IPS DF 4.7 (cell line): ENCODE data around the gene KRTCAP2.

Source experiments
- DNase-seq: peaks from one replicate; pipeline ENCODE4 v3.0.0-alpha.2; 2013; ENCODE audit warnings: low spot score; ENCODE audit errors: extremely low read depth

The KRTCAP2 gene

DNA sequence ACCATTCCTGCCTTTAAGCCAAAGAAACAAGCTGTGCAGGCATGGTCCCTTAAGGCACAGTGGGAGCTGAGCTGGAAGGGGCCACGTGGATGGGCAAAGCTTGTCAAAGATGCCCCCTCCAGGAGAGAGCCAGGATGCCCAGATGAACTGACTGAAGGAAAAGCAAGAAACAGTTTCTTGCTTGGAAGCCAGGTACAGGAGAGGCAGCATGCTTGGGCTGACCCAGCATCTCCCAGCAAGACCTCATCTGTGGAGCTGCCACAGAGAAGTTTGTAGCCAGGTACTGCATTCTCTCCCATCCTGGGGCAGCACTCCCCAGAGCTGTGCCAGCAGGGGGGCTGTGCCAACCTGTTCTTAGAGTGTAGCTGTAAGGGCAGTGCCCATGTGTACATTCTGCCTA, 38.8 kb downstream of the KRTCAP2 start:
- no peak for DNase-seq

DNA sequence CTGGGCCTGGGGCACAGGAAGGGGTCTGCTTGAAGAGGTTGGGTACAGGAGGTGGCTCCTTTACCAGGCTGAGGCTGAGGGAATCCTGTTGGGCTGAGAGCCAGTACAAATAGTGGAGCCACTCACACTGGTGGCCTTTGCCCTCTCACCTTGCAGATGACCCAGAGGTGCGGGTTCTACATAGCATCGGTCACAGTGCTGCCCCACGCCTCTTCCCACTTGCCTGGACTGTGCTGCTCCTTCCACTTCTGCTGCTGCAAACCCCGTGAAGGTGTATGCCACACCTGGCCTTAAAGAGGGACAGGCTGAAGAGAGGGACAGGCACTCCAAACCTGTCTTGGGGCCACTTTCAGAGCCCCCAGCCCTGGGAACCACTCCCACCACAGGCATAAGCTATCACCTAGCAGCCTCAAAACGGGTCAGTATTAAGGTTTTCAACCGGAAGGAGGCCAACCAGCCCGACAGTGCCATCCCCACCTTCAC, 39.3 kb downstream of the KRTCAP2 start:
- no peak for DNase-seq

DNA sequence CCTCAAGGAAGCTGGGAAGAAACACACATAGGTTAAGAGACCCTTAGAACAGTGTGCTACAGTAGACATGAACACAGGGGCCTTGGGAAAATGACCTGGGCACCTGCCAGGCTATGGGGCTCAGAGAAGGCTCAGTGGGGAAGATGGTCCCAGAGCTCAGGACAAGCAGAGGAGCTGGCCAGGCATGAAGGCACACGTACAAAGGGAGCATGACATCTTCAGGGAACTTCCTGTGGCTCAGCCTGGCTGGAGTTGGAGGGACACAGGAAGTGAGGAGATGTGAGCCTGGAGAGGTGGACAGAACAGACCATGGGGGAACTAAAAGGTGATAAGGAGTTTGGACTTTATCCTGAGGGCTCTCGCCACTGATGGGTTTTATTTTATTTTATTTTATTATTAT, 41.2 kb downstream of the KRTCAP2 start:
- DNase-seq, result no peak

DNA sequence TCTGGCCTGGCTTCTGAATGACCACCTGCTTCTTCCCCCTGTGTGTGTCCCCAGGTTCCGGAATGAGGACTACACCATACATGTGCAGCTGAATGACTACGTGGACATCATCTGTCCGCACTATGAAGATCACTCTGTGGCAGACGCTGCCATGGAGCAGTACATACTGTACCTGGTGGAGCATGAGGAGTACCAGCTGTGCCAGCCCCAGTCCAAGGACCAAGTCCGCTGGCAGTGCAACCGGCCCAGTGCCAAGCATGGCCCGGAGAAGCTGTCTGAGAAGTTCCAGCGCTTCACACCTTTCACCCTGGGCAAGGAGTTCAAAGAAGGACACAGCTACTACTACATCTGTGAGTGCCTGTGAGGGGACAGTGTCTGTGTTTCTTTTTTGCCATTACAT, 41.8 kb downstream of the KRTCAP2 start:
- no peak for DNase-seq

DNA sequence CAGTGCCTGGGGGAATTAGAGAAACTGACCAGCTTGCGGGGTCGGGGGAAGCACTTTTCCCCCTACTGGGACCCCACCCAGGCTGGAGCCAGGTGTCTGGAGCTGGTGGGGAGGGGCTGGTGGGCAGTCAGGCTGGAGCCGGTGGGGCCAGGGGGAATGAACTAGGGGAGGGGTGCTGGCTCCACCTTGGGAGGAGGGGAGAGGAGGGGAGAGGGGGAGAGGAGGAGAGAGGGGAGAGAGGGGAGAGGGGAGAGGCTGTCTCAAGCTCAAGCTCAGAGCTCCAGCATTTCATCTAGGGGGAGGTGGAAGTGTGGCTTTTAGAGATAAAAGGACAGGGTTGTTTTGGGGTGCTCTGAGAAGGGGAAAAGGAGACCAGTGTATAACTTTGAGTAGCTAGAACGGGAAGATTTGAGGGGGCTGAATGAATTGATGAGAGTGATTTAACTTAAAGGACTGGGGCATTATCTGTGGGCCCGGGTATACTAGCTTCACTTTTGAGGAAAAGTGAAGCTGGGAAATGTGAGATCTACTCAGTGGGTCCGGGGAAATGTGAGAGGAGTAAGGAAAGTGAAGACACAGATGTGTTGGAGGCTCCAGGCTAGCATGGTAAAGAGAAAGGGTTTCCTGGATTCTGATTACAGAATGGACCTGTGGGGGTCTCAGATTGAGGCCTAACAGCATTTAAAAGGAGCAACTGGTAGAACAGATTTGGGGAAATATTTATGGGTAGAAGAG, 42.7 kb downstream of the KRTCAP2 start:
- DNase-seq, result no peak

DNA sequence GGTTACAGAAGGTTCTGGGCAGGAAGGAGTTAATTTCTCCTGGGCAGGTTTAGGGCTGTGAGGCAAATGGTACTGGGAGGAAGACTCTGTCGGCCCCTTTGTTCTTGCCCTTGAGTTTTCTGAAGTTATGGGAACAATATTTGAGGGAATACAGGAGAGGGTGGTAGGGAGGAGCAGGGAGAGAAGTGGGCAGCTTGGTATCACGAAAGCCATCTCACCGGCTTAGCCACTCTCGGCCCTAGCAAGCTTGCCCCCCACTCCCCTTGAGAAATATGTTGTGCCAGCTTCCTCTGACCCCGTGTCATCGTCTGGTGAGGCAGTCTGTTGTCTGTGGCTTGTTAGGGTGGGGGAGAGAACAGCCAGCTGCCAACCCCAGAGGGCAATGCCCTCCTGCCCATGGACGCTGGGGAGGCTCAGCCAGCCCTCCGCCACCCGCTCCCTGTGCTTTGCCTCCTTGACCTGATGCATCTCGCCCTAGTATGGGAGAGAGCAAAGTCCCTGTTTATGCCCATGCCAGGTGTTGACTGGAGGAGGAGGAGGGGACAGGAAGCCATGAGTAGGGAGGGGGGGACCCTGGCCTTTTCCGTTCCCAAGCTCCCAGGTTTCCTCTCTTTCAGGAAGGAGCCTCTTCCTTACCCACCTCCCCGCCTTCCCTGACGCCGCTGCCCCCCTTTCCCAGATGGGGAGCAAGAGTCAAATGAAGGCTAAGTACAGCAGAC, 44.2 kb downstream of the KRTCAP2 start:
- no peak for DNase-seq

DNA sequence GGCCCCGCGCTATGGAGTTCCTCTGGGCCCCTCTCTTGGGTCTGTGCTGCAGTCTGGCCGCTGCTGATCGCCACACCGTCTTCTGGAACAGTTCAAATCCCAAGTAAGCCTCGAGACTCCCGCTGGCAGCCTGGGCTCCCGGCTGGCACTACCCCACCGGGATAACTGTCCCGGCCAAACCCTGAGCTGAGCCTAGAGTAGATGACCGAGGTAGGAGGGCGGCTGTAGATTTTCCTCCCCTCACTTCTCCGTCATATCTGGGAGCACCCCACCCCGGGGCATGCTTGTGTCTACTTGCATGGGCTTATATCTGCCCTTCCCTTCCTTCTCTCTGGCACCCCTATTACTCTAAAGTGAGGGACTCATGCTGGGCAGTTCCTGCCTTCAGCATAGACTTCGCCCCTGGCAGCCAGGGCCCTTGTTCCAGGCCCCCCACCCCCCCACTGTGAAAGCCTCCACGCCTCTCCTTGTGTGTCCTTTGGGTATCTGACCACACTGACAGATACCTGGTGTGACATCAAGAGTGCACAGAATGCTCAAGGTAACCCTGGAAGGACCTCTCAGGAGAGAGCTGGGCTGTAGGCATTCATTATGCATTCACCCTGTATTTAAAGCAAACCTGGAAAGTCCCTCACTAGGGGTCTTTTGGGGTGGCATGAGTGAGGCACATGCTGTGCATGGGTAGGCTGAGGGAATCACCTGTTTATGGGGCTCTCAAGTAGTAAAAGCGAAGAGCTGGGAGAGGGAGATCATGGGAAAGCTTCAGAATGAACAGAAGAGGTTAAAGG, 44.9 kb downstream of the KRTCAP2 start:
- DNase-seq, result no peak

DNA sequence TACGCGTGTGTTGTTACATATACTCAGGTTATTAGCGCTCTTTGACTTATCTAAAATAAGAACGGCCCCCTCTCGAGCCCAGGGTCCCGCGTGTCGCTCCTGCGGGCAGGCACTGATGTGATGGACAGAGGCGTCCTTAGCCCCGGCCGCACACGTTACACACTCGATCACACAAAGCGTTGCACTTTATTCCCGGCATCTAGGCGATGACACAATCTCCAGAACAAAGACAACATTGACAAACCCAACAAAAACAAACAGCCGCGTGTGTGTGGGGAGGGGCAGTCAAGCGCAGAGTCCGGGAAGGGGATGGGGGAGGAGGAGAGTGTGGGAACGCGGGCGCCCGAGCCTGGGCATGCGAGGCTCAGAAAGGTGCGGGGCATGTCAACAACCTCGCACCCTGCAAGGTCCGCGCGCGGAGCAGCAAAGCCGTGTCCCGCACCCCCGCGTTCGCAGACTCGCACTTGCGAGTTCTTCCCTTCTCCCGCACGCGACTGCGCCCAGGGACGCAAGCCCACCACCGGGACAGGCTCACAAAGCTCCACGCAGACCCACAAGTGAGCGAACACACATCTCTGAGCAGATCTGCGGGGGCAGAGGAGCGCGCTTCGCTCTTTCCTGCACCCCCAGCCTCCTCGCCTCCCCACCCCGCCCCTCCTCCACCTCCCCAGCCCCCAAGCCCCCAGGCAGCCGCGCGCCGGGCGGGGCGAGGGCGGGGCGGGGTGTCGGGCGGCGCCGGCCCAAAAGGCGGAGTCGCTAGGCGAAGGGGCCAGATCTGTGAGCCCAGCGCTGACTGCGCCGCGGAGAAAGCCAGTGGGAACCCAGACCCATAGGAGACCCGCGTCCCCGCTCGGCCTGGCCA, 45.8 kb downstream of the KRTCAP2 start, which contains the start of gene EFNA1:
Gene EFNA1 (plus strand): TSS at position 772 of the 862 bp plus-strand sequence. CDS start 102 bp downstream, outside the sequence.
- no peak for DNase-seq

DNA sequence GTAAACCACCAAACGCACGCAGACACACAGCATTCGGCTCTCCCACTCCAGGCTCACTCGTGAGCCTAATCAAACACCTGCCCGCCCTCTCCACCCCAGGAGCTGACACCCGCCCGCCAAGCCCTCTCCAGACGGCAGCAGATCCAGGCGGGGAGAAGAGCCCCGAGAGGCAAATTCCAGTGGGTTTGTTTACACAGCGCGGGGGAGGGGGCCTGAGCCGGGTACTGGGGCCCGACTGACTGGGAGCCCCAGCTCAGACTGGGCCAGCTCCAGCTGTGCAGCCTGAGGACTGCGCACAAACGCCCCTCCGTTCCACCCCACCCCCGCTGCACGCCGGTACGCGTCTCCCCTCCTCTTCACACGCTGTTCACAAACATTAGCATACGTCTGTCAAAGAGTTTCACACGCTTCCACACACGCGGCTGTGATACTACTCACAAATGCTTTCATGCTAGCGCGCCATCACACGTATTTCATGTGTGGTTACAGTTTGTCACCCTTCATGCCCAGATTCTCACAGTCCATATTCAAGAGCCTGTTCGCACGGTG, 46.5 kb downstream of the KRTCAP2 start:
- DNase-seq, result no peak

DNA sequence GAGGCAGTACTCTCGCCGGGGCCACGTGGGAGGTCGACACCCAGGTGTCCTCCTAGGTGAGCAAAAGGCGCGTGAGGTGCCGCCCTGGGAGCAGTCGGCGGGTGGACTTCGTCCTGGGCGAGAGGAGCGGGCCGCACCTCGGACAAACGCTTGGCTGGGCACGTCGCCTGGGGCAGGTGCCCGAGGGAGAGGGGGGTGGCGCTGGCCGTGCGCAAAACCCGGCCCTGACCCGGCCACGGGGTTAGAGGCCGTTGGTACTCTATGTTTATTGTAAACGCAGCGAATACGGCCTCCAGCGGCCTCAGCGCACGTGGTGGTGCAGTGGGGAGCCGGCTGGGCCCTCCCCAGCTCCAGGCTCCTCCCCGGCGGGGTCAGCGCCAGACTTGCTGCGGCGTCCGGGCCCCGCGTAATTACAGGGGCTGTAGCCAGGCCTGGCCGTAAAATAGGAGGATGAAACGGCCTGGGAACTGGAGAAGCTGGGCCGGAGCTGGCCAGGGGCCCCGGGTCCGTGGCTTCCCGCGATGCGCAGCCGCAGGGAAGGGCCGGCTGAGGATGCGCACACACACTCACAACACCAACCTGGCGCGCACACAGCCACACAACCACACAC, 47.1 kb downstream of the KRTCAP2 start:
- DNase-seq, result no peak

DNA sequence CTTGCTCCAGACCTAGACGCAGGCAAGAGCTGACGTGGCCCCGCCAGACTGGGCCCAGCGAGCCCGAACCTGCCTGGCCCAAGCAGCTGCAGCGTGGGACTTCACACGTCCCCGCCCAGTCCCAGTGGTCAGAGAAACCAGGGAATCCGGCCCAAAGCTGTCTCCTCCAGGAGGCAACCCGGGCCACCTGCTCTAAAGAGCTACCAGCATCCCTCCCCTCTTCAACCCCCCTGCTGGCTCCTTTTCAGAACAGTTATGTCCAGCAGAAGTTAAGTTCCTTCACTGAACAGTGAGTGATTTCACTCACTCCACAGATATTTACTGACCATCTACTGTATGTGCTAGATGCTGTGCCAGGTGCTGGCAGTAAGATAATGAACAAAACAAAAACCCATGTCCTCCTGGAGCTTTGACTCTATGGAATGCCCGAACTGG, 47.6 kb downstream of the KRTCAP2 start:
- no peak for DNase-seq

DNA sequence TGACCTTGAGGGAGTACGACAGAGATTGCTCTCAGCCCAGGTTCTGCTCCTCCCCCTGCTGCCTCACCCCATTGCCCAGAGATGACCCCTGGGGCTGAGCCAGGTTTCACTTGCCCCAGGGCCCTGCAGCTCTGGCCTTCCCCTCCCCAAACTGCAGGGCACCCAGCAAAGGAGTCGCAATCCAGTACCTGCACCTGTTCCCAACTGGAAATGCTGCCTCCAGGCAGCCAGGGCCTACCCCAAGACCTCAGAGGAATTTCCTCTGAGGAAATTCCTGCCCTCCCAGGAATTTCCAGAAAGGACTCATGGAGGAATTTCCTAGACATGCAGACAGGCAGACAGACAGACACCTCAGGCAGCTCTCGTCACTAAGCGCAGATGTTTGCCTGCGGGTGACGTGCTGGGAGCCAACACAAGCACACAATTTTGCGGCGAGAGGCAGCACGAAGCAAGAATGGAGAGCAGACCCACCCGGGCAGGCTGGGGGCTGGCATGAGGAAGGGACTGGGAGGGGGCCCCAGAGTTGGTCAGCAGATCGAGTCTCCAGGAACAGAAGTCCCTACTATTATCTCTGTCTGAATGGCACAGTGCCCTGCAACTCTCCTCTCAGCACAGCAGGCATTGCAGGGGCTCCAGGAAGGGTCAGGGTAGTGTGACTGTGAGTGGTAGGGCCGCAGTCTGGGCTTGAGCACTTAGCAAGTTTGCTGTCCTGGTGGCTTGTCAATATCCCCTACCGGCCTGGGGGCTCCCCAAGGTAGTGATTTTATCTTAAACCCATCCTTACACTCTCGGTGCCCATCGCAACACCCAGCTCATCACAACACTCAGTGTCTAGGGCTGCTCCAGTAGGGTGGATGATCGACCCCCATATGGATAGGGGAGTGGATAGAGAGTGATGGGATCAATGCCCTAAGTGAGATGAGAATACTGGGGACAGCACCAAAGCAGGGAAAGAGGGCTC, 48.3 kb downstream of the KRTCAP2 start:
- DNase-seq, result no peak

DNA sequence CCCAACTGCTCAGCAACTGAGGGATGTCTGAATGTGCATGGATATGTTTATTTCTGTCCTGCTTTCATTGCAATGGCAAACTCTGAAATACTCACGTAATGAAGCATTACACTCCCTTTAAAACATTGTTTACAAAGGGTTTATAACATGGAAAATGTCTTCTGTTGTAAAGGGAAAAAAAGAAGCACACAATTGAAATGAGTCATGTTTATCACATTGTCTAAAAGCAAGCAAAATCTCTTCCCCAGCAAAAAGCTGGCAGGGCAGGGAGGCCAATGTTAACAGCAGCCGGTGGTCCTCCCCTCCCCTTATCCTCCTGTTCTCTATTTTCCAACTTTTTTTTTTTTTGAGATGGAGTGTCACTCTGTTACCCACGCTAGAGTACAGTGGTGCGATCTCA, 49.3 kb downstream of the KRTCAP2 start:
- no peak for DNase-seq

DNA sequence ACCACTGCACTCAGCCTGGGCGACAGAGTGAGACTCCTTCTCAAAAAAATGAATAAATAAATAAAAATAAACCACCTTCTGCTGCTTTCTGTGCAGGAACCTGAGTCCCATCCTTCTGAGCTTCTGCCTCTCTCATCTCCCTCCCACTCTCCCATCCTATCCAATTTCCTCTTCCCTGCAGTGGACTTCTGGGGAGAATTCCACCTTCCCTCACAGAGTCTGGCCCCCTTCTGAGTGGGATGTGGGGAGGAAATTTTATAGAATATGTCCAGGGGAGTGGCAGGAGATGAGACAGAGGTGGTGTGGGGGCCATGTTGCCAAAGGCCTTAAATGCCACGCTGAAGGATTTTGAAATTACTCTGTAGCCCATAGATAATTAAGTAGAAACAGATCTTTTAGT, 50.8 kb downstream of the KRTCAP2 start:
- DNase-seq, result no peak

DNA sequence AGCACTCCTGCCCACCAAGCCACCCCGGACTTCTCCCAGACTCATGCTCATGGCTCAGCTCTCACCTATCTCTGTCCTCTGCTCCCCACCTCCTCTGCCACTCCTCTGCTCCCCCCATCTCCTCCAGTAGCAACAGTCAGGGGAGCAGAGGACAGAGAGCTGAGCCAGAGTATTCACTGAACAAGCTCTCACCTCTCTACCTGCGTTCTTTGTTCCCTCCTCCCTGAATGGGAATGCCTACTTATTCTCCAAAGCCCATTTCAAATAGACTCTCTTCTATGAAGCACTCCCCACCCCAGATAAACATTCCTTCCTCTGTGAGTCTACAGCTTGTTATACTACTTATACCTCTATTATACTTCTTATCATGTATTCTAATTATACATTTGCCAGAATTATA, 51.9 kb downstream of the KRTCAP2 start:
- DNase-seq, result no peak

DNA sequence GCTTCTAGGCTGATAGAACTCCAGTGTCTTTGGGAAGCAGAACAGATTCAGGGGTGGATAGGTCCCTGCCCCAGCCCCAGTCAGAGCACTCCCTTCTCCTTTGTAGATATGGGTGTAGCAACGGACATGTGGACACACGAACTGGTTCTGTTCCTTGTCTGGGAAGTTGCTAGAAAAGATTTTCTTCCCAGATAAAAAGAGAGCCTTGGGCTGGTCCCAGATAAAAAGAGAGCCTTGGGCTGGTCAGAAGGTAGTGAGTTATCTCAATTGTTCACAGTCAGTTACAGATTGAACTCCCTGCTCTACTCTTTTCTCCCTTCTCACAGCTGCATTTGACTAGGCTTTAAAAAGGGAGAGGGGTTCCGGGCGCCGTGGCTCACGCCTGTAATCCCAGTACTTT, 52.9 kb downstream of the KRTCAP2 start:
- DNase-seq, result no peak
